ENCODE measurements around the gene URAD. TPM values are rescaled to one million over a fixed set of nuclear protein-coding genes. Genes with fewer than 3 reads are reported as not detected.

URAD gene
- total RNA-seq, 1 experiment from 2014 or later: not detected

DNA sequence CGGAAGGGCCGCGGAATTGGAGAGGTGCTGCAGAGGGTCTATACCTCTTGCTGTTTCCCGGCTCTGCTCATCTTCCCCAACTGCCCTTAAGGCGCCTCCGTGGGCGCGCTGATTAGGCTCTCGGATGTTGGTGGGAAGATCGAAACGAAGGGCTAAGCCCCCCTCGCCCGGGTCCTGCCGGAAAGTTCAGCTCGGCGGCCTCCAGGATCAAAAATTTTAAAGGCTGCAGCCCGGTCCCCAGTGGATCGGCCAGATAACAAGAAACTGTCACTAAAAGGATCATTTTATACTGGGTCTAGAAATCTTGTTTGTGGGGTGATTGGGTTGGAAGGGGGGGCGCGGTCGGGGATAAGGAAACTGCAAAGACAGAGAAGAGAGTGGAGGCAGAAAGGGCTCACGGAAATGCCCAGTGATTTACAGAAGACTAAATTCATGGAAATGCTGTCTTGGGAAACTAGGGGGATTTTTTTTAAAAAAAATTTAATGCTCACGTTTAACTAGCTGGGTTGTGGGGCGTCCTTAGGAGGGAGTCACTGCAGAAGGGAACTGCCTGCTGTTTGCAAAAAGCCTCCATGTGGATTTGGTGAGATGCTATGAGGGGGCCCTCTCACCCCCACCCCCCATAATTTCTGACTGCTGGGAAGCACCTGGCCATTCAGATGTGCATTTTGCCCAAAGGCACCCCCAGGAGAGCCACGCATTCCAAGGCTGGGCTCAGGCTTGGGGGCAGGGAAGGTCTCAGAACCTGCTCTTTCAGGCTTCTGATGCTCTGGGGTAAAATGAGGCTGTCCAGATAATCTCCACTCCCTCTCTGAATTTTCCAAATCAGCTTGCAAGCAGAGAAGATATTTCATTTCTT, 27.0 kb downstream of the URAD start:
- no peaks in the 10 kb centered on the region for H3K36me3 ChIP-seq
- H3K27ac ChIP-seq: no peak overlapping the region
- peaks cover 16% of the 10 kb centered on the region; the same call in 1 of the 2 replicates for H3K27me3 ChIP-seq
- no peaks in the 10 kb centered on the region for H3K9me3 ChIP-seq (replicated peaks)
- no peak for DNase-seq
- no peaks in the 10 kb centered on the region for H3K4me1 ChIP-seq
- H3K4me3 ChIP-seq: no peak overlapping the region

DNA sequence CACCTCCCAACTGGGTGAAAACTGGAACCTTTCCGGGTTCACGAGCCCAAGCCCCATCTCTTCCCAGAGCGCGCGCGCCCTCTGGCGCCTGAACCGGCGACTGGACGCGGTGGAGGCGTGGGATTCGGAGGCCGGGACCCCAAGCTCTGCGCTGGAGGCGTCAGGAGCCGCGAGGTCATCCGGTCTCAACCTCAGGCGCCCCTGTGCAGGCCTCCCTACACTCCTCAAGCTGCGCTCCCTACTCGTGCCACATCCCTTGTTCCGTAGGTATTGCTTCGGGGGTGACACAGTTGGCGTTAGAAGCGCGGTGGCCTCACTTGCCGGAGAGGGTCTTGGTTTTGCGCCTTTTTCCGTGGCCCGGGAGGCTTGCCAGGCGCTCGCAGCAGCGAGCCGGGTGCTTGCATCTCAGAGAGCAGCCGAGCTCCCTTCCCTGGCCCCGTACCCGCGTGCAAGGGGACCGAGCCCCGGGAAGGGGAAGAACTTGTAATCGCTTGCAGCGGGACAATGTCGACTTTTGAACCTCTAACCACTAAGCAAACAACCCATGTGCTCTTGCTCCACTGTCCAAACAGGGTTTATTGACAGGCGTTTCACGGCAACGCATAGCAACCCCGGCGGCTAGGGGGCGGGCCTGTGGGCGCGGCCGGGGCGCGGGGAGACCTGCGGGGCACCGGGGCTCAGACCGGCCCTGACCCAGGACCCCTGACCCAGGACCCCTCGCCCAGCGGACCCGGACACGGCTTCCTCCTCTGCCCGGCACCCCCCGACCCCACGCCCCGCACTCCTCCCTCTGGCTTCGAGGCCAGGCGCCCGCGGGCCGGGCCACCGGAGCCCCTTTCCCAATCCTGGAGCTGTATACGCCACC, 27.9 kb downstream of the URAD start:
- Histone ChIP-seq H3K4me1 (no peaks in the 10 kb centered on the region), H3K27ac (no peak overlapping the region), H3K27me3 (peaks cover 17% of the 10 kb centered on the region; the same call in 1 of the 2 replicates), H3K4me3 (no peak overlapping the region), H3K9me3 (replicated peaks) (no peaks in the 10 kb centered on the region), H3K36me3 (no peaks in the 10 kb centered on the region)
- DNase-seq: no peak

- Histone ChIP-seq H3K9me3 (replicated peaks) (no peaks in the 10 kb centered on the region), H3K4me3 (no peak overlapping the region), H3K4me1 (no peaks in the 10 kb centered on the region), H3K36me3 (no peaks in the 10 kb centered on the region), H3K27ac (no peak overlapping the region), H3K27me3 (peaks cover 14% of the 10 kb centered on the region; the same call in 1 of the 2 replicates)
- DNase-seq: no peak
Measured at GRCh38 chr13:27959976-27960361, 28.5 kb downstream of the URAD start.

DNA sequence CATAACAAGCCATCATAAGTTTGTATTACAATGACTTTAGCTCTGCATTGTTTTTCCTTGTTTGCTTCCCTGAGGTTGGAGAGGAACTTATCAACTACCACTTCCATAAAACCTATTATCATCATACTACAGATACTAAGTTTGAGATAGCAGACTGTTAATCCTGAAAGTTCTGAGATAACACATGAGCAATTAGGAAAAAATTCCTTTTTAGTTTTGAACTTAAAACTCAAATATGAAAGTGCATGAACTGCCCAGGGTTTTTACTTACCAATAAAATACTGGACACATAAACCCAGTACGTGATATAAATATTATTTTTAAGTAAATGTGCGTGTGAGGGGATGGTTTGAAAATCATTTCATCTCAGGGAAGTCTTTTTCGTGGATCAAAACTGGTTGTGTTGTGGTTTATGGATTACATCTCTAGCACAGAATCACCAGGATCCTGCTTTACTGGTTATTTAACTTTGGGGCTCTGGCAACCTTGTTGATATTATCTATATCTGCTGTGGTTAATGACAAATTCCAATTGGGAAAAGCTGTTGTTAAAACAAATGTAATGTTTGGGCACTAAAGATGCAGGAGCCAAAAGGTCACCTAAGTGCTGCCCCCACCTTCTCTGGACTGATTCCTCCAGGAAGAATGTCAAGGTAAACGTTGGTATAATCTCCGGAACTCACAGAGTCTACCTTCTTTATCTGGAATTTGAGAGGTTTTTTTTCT, 31.8 kb downstream of the URAD start:
- DNase-seq: no peak
- H3K27ac ChIP-seq: no peak overlapping the region
- H3K36me3 ChIP-seq: no peaks in the 10 kb centered on the region
- H3K9me3 ChIP-seq (replicated peaks): no peaks in the 10 kb centered on the region
- H3K4me3 ChIP-seq: no peak overlapping the region
- no peaks in the 10 kb centered on the region for H3K4me1 ChIP-seq
- H3K27me3 ChIP-seq: peaks cover 12% of the 10 kb centered on the region; the same call in 1 of the 2 replicates

DNA sequence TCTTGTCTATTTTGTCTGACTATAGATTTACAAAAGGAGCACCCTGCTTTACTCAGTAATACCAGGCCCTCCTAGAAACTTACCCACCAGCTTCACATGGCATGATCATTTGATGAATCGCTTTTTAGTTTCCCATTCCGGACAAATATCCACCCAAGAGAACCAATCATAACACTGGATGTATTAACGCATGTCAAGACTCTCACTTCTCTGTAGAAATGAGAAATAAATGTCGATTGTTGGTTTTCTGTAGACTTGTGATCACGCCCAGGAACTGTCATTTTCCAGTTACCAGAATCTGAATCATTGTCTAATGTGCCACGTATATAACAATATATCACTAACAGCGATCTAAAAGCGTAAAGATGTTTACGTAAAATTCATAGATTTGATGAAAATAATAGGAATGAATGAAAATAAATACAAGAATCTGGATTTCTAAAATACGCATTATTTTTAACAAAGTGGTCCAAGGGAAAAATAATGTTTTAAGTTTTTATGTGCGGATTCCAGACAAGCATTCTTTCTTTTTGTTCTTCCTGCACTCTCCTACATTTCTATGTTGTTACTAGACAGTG, 33.4 kb downstream of the URAD start:
- no peak for DNase-seq
- no peak overlapping the region for H3K27ac ChIP-seq
- no peaks in the 10 kb centered on the region for H3K9me3 ChIP-seq (replicated peaks)
- no peaks in the 10 kb centered on the region for H3K4me1 ChIP-seq
- peaks cover 12% of the 10 kb centered on the region; the same call in 1 of the 2 replicates for H3K27me3 ChIP-seq
- no peak overlapping the region for H3K4me3 ChIP-seq
- H3K36me3 ChIP-seq: no peaks in the 10 kb centered on the region

DNA sequence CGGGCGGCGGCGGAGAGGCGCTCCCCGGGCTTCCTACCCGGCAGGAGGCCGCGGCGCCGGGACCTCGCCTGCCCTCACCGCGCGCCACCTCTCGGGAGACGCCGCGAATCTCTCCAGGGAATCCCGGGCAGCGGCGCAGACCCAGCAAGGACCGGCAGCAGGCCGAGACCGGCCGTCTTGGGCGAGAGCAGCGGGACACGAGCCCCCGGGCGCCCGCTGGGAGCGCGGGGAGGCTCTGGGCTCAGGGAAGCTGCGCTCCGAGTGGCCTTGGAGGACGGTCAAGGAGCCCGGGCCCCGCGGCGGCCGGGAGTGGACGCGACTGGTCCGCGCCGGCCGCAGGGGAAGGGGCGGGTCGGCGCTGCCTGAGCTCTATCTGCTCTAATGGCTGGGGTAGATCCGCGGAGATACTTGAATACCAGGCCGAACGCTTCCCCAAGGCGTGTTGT, 34.1 kb downstream of the URAD start:
- H3K27ac ChIP-seq: no peak overlapping the region
- no peaks in the 10 kb centered on the region for H3K4me1 ChIP-seq
- no peaks in the 10 kb centered on the region for H3K9me3 ChIP-seq (replicated peaks)
- DNase-seq: no peak
- peaks cover 12% of the 10 kb centered on the region; the same call in 1 of the 2 replicates for H3K27me3 ChIP-seq
- no peak overlapping the region for H3K4me3 ChIP-seq
- no peaks in the 10 kb centered on the region for H3K36me3 ChIP-seq

- no peaks in the 10 kb centered on the region for H3K9me3 ChIP-seq (replicated peaks)
- no peak overlapping the region for H3K27ac ChIP-seq
- no peaks in the 10 kb centered on the region for H3K36me3 ChIP-seq
- peaks cover 12% of the 10 kb centered on the region; the same call in 1 of the 2 replicates for H3K27me3 ChIP-seq
- H3K4me3 ChIP-seq: no peak overlapping the region
- no peaks in the 10 kb centered on the region for H3K4me1 ChIP-seq
- no peak for DNase-seq
Measured at GRCh38 chr13:27953676-27954405, 34.7 kb downstream of the URAD start.

- no peaks in the 10 kb centered on the region for H3K9me3 ChIP-seq (replicated peaks)
- H3K36me3 ChIP-seq: no peaks in the 10 kb centered on the region
- H3K27ac ChIP-seq: no peak overlapping the region
- DNase-seq: no peak
- H3K27me3 ChIP-seq: peaks cover 12% of the 10 kb centered on the region; the same call in 1 of the 2 replicates
- H3K4me3 ChIP-seq: no peak overlapping the region
- no peaks in the 10 kb centered on the region for H3K4me1 ChIP-seq
Measured at GRCh38 chr13:27952876-27953675, 35.4 kb downstream of the URAD start.

GRCh38 chr13:27942972-27943371, 45.5 kb downstream of the URAD start:
- H3K36me3 ChIP-seq: no peaks in the 10 kb centered on the region
- no peaks in the 10 kb centered on the region for H3K27me3 ChIP-seq
- H3K4me3 ChIP-seq: no peak overlapping the region
- DNase-seq: no peak
- no peaks in the 10 kb centered on the region for H3K9me3 ChIP-seq (replicated peaks)
- no peaks in the 10 kb centered on the region for H3K4me1 ChIP-seq
- H3K27ac ChIP-seq: no peak overlapping the region

GRCh38 chr13:27933580-27934328, 54.7 kb downstream of the URAD start:
- Histone ChIP-seq H3K9me3 (replicated peaks) (no peaks in the 10 kb centered on the region), H3K27ac (no peak overlapping the region), H3K4me1 (no peaks in the 10 kb centered on the region), H3K4me3 (no peak overlapping the region), H3K27me3 (no peaks in the 10 kb centered on the region), H3K36me3 (no peaks in the 10 kb centered on the region)
- DNase-seq: no peak

- no peaks in the 10 kb centered on the region for H3K27me3 ChIP-seq
- H3K9me3 ChIP-seq (replicated peaks): no peaks in the 10 kb centered on the region
- H3K36me3 ChIP-seq: no peaks in the 10 kb centered on the region
- H3K4me3 ChIP-seq: no peak overlapping the region
- H3K27ac ChIP-seq: no peak overlapping the region
- H3K4me1 ChIP-seq: no peaks in the 10 kb centered on the region
- DNase-seq: no peak
Measured at GRCh38 chr13:27933118-27933517, 55.4 kb downstream of the URAD start.

DNA sequence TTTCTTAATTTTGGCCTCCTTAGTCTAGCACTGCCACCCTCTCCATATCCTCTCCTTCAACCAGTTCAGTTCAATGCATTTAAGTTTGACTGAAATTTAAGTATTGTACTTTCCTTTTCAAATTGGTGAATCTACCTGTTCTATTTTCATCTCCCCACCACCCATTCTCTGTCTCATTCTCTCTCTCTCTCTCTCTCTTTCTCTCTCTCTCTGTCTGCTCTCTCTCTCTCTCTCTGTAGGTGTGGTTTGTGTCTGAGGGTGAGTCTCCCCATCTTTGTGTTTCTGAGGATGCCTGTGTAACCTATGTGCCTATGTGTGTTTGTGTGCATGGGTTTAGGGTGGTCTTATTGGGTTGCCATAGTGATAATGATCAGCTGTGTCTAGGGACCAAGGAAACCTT, 58.6 kb downstream of the URAD start:
- DNase-seq: no peak
- H3K9me3 ChIP-seq (replicated peaks): no peaks in the 10 kb centered on the region
- no peak overlapping the region for H3K4me3 ChIP-seq
- H3K27me3 ChIP-seq: peaks cover 14% of the 10 kb centered on the region
- no peaks in the 10 kb centered on the region for H3K4me1 ChIP-seq
- H3K27ac ChIP-seq: no peak overlapping the region
- no peaks in the 10 kb centered on the region for H3K36me3 ChIP-seq
